Ascending aorta (tissue), 2 donors: Measurements from ENCODE around the gene ZNF564. TPM values are rescaled to one million over a fixed set of nuclear protein-coding genes. Genes with fewer than 3 reads are reported as not detected.
A peak's percentile ranks its signal among the peaks of the same experiment; 100 is the strongest.

Experiments used
- DNase-seq, 2 donors: peaks; one replicate each; pipeline ENCODE4 v3.0.0-alpha.2; 2019; ENCODE audit warnings: low spot score in 2 of 2
- H3K27ac ChIP-seq, 2 donors: fragments of 200-600 bp; sonication (generic); one replicate each; pipeline ENCODE4 v1.5.1; 2016 to 2017; ENCODE audit warnings: mild to moderate bottlenecking in 1 of 2
- H3K27me3 ChIP-seq: fragments of 200-600 bp; sonication (generic); one replicate; pipeline ENCODE4 v1.5.1; 2017
- H3K36me3 ChIP-seq, 2 donors: fragments of 200-600 bp; sonication (generic); one replicate each; pipeline ENCODE4 v1.5.1; 2016
- H3K4me1 ChIP-seq, 2 donors: fragments of 200-600 bp; sonication (generic); one replicate each; pipeline ENCODE4 v1.5.1; 2016 to 2017; ENCODE audit warnings: mild to moderate bottlenecking in 1 of 2
- H3K4me3 ChIP-seq, 2 donors: fragments of 200-600 bp; sonication (generic); one replicate each; pipeline ENCODE4 v1.5.1; 2016 to 2017; ENCODE audit warnings: mild to moderate bottlenecking in 1 of 2
- H3K9me3 ChIP-seq, 2 donors: fragments of 200-600 bp; sonication (generic); one replicate each; pipeline ENCODE4 v1.5.1; 2016
- intact Hi-C: fragments of 100-400 bp; cut with DNase I; formaldehyde crosslinking; loops from one replicate; pipeline ENCODE4 v1.15.1; 2023
- total RNA-seq: library from RNA; depleted of rRNA; stranded (reverse); fragments of >200 nt; gene quantifications from one replicate; pipeline ENCODE4 v1.1.0, GENCODE V29; 2016
- TF ChIP-seq, protein P1 (sequence below), 3 experiments: fragments of 200-600 bp in 2 of 3; fragments of 450-650 bp in 1 of 3; sonication (generic) in 2 of 3; IDR thresholded peaks; one replicate each; pipeline ENCODE4 v1.5.1; 2016 to 2019; ENCODE audit warnings: antibody characterized with exemption in 3 of 3, mild to moderate bottlenecking in 1 of 3, moderate library complexity in 1 of 3

Gene ZNF564
- total RNA-seq, 1 donor from 2014 or later, result 2.6 TPM

DNA sequence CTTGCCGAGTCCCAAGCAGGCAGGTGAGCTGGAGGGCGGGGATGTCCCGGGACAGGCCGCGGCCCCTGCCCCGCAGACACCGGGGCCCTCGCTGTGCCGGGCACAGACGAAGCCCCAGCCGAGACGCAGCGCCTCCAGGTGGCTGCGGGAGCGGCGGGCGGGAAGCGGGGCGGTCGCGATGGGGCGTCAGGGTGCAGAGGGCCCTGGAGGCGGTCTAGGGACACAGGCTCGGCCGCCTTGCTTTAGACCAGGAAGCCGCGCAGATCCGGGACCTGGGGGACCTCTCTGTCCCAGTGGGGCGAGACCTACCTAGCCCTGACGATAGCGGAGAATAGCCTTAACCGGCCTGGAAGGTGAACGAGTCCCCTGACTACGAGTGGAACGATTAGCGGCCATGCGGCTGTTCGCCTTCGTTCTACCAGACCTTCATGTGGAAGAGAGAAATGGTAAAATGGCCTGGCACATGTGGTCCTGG is 4.2 kb upstream of the ZNF564 start:
- H3K4me1 ChIP-seq, result peaks cover 0 to 5% of the 10 kb centered on the region in 2 donors
- H3K27me3 ChIP-seq, result no peaks in the 10 kb centered on the region
- no peak for DNase-seq
- no peaks in the 10 kb centered on the region for H3K36me3 ChIP-seq
- no peak overlapping the region for H3K27ac ChIP-seq
- intact Hi-C loops, result no loop called here
- peak overlapping the region in 1 of 2 donors; percentile 39 for H3K4me3 ChIP-seq
- no peaks in the 10 kb centered on the region for H3K9me3 ChIP-seq
- TF ChIP-seq, protein P1, sequence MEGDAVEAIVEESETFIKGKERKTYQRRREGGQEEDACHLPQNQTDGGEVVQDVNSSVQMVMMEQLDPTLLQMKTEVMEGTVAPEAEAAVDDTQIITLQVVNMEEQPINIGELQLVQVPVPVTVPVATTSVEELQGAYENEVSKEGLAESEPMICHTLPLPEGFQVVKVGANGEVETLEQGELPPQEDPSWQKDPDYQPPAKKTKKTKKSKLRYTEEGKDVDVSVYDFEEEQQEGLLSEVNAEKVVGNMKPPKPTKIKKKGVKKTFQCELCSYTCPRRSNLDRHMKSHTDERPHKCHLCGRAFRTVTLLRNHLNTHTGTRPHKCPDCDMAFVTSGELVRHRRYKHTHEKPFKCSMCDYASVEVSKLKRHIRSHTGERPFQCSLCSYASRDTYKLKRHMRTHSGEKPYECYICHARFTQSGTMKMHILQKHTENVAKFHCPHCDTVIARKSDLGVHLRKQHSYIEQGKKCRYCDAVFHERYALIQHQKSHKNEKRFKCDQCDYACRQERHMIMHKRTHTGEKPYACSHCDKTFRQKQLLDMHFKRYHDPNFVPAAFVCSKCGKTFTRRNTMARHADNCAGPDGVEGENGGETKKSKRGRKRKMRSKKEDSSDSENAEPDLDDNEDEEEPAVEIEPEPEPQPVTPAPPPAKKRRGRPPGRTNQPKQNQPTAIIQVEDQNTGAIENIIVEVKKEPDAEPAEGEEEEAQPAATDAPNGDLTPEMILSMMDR (IDR thresholded peaks at IDR 0.05), result no peak

DNA sequence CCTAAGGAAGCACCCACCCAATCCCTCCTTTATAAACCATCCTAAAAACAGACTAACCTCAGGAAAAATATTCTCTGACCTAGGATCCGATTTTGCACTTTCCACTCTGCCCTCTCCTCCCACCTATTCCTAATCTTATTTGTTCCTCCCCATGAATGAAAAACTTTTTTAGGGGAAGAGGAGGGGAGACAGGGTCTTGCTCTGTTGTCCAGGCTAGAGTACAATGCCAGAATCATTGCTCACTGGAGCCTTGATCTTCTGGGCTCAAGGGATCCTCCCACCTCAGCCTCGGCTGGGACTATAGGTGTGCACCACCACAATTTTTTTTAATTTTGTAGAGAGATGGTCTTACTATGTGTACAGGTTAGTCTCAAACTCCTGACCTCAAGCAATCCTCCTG is 4.4 kb downstream of the ZNF564 start:
- intact Hi-C loops, result no loop called here
- peaks cover 0 to 13% of the 10 kb centered on the region in 2 donors for H3K4me1 ChIP-seq

DNA sequence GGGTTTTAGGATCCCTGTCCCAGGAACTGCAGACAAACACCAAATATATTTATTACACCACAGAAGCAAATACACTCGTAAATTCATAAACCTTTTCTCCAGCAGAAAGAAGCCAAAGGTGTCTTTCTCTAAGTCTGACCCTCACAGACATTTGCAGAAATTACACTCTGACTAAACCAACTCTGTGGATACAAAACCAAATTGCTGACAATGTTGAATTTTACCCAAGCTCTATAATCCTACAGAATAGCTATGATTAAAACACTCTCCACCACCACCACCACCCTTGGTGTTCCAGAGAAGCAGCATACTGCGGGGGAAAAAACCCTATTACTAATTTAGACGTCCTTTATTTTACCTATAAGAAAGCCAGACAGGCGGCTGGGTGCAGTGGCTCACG is 5.2 kb downstream of the ZNF564 start:
- peaks cover 0 to 13% of the 10 kb centered on the region in 2 donors for H3K4me1 ChIP-seq
- TF ChIP-seq, protein P1 (IDR thresholded peaks at IDR 0.05), result no peak
- intact Hi-C loops, result no loop called here

More for the DNA sequence above, 4.4 kb downstream of the ZNF564 start:
- TF ChIP-seq, protein P1 (IDR thresholded peaks at IDR 0.05), result no peak
- Histone ChIP-seq H3K9me3 (peaks cover 0 to 21% of the 10 kb centered on the region in 2 donors), H3K4me3 (no peak overlapping the region), H3K27me3 (no peaks in the 10 kb centered on the region), H3K27ac (no peak overlapping the region), H3K36me3 (peaks cover 0 to 37% of the 10 kb centered on the region in 2 donors)
- DNase-seq, result no peak

DNA sequence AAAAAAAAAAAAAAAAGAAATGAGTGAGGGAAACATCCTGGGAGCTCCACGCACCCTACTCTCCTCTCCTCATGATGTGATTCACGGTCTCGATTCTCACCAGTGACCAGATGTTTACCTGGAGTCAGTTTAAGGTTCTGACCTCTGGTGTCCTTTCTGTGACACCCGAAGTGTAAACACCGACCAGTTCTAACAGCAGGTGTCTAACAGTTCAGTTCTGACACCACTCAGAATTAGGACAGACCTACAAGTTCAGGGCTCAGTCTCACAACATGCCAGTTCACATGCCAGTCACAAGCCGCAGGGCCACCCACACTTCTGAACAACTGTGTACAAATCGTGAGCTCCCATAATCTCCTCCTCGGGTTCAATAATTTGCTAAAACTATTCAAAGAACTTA is 6.0 kb downstream of the ZNF564 start:
- TF ChIP-seq, protein P1 (IDR thresholded peaks at IDR 0.05), result no peak
- intact Hi-C loops, result no loop called here
- peaks cover 0 to 32% of the 10 kb centered on the region in 2 donors for H3K9me3 ChIP-seq
- peaks cover 11 to 52% of the 10 kb centered on the region in 2 donors for H3K36me3 ChIP-seq
- no peaks in the 10 kb centered on the region for H3K27me3 ChIP-seq
- H3K4me3 ChIP-seq, result no peak overlapping the region
- H3K27ac ChIP-seq, result no peak overlapping the region
- peaks cover 0 to 12% of the 10 kb centered on the region in 2 donors for H3K4me1 ChIP-seq
- no peak for DNase-seq

More for the DNA sequence above, 5.2 kb downstream of the ZNF564 start:
- DNase-seq, result no peak
- Histone ChIP-seq H3K27me3 (no peaks in the 10 kb centered on the region), H3K36me3 (peaks cover 4 to 44% of the 10 kb centered on the region in 2 donors), H3K9me3 (peaks cover 0 to 24% of the 10 kb centered on the region in 2 donors), H3K27ac (no peak overlapping the region), H3K4me3 (no peak overlapping the region)

DNA sequence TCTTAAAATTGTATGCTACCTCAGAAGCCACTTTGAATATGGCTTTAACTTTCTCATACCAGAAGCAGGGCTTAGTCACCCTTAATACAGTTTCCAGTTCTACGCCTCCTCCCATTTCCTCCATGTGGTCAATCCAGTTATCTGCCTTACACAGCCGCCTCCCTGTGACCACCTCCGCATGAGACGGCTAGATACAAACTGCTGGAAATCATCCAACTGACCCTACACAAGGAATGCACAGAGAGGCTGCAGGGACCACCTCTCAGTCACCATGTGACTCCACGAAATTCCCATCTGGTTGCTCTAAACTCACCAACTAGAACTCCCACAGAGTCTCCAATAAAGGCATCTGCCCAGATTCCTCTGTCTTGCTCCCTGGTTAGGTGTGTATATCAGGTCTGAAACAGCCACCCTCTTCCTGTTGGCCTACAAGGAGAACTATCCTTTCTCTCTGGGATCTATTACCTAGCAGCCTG is 6.8 kb downstream of the ZNF564 start:
- TF ChIP-seq, protein P1 (IDR thresholded peaks at IDR 0.05), result no peak
- DNase-seq, result no peak
- Histone ChIP-seq H3K27me3 (no peaks in the 10 kb centered on the region), H3K4me3 (no peak overlapping the region), H3K27ac (no peak overlapping the region), H3K36me3 (peaks cover 13 to 59% of the 10 kb centered on the region in 2 donors), H3K4me1 (peaks cover 0 to 4% of the 10 kb centered on the region in 2 donors), H3K9me3 (peaks cover 0 to 37% of the 10 kb centered on the region in 2 donors)
- intact Hi-C loops, result no loop called here
